IgD-negative memory B cell (primary cell): ENCODE results near the gene COL7A1. TPM values are rescaled to one million over a fixed set of nuclear protein-coding genes. Genes with fewer than 3 reads are reported as not detected.

Source experiments
- H3K27ac Mint-ChIP-seq, 3 donors: one replicate each; pipeline ENCODE4 v1.8.0; 2020 to 2022; ENCODE audit warnings: mild to moderate bottlenecking in 3 of 3, mixed read lengths in 3 of 3, moderate library complexity in 1 of 3
- H3K27me3 Mint-ChIP-seq: one replicate; pipeline ENCODE4 v1.8.0; 2021; ENCODE audit warnings: mixed read lengths
- H3K36me3 Mint-ChIP-seq: one replicate; pipeline ENCODE4 v1.8.0; 2020; ENCODE audit warnings: mild to moderate bottlenecking, mixed read lengths
- H3K4me1 Mint-ChIP-seq, 3 donors: one replicate each; pipeline ENCODE4 v1.8.0; 2020 to 2022; ENCODE audit warnings: mixed read lengths in 3 of 3, mild to moderate bottlenecking in 1 of 3
- H3K4me3 Mint-ChIP-seq, 4 donors: one replicate each; pipeline ENCODE4 v1.8.0; 2020 to 2022; ENCODE audit warnings: mild to moderate bottlenecking in 4 of 4, mixed read lengths in 4 of 4, moderate library complexity in 3 of 4
- H3K9me3 Mint-ChIP-seq, 3 donors: one replicate each; pipeline ENCODE4 v1.8.0; 2020 to 2021; ENCODE audit warnings: mixed read lengths in 3 of 3, mild to moderate bottlenecking in 1 of 3
- polyA plus RNA-seq: library from polyadenylated mRNA; unstranded; fragments of 300-500 nt; fragmentation: Illumina TruSeq; gene quantifications from one replicate; pipeline ENCODE4 v1.2.3, GENCODE V29; 2021

Gene COL7A1
- polyA plus RNA-seq = not detected

DNA sequence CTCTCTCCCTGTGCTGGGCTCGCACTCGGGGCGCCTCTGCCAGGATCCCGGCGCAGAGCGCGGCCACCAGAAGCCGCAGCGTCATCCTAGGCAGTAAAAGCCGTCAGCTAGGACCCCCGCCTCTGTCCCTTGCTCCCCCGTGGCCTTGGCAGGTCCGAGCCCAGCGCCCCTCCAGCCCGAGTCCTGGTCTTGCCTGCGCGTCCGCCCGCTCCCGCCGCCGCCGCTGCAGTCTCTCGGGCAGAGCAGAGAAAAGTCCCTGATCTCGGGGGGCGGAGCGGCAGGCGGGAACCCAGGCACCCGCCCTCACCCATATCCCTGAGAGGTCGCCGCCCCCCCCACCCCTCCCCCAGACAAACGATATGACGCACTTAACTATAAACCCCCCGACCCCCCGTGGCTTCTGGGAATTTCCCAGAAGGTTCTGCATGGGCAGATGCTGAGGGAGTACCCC, at the start of gene COL7A1:
TSS of gene COL7A1 (minus strand) at position 255 of the 451 bp plus-strand sequence. CDS start at position 85, 170 bp downstream.
- Mint-ChIP-seq H3K4me3 (peak within 1 kb of the TSS in 3 of 4 donors; percentile 41 to 87 (median 84)), H3K27ac (peak within 1 kb of the TSS in 1 of 3 donors; percentile 77), H3K9me3 (no peaks in the 10 kb centered on the region), H3K36me3 (peaks cover 4% of the 10 kb centered on the region), H3K4me1 (peaks cover 0 to 3% (median 0%) of the 10 kb centered on the region in 3 donors), H3K27me3 (peaks cover 26% of the 10 kb centered on the region)

DNA sequence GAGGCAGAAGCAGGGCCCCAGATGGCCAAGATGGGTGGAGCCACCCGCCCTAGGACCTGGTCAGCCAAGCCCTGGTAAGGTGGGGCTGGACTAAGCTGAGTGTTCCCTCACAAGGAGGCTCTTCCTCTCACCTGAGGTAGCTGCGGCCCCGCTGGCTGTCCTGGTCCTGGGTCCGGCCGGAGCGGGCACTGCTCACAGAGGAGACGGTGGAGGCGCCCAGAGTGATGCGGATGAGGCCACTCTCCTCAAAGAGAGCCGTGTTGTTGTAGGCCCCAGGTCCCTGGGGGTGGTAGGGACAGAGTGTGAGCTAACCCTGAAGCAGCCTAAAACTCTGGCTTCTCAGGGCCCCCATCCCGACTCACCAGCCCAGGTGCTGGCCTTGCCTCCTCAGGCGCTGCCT, 47.5 kb upstream of the COL7A1 start:
- Mint-ChIP-seq H3K4me3 (no peak overlapping the region), H3K27me3 (peaks cover 2% of the 10 kb centered on the region), H3K4me1 (no peaks in the 10 kb centered on the region), H3K9me3 (no peaks in the 10 kb centered on the region), H3K27ac (no peak overlapping the region), H3K36me3 (no peaks in the 10 kb centered on the region)

DNA sequence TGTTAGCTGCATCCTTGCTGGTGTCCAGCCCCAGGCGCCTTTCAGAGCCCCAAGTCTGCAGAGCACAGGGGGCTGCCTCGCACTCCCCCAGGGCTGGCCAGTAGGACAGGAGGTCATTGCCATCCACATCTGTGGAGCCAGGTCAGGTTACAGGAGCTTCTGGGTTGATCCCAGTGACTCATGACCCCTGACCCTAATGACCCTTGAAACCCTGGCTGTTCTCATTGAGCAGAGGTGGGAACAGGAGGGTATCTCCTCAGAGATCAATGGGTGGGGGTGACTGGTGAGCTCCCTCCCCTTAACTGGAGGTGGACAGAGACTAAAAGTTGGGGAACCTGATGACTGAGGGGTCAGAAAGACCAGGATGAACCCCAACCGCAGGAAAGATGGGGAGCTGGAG, 46.3 kb upstream of the COL7A1 start:
- Mint-ChIP-seq H3K27ac (no peak overlapping the region), H3K4me1 (no peaks in the 10 kb centered on the region), H3K9me3 (no peaks in the 10 kb centered on the region), H3K36me3 (no peaks in the 10 kb centered on the region), H3K4me3 (no peak overlapping the region), H3K27me3 (peaks cover 2% of the 10 kb centered on the region)

DNA sequence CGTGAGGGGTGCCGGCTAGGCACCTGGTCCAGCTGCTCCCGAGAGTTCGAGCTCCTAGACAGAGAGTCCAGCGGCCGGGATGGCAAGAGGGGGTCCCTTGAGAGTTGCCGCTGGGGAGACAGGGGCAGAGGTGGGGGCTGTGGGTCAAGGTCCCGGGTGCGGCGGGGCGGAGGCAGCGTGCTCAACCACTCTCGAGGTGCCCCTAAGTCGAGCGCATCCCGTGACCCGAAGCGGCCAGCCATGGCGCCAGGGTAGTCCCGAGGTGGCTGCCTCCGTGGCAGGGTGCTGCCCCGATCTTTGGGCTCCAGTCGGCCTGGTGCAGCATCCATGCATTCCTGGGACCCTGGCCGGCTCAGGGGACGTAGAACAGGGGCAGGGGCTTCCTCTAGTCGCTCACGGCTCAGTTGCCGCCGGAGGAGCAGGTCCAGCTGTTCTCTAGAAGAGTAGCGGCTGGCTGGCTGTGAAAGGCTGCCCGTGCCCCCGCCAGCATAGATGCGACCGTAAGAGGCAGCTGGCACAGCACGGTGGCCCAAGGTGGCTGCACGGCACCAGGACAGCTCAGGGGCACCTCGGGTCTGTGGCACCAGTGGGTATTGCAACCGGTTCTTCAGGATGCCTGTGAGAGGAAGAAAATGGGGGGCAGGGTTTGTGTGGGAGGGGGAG, 44.9 kb upstream of the COL7A1 start:
- Mint-ChIP-seq H3K27me3 (peaks cover 2% of the 10 kb centered on the region), H3K4me3 (no peak overlapping the region), H3K36me3 (no peaks in the 10 kb centered on the region), H3K9me3 (no peaks in the 10 kb centered on the region), H3K4me1 (peaks cover 0 to 5% (median 0%) of the 10 kb centered on the region in 3 donors), H3K27ac (no peak overlapping the region)

DNA sequence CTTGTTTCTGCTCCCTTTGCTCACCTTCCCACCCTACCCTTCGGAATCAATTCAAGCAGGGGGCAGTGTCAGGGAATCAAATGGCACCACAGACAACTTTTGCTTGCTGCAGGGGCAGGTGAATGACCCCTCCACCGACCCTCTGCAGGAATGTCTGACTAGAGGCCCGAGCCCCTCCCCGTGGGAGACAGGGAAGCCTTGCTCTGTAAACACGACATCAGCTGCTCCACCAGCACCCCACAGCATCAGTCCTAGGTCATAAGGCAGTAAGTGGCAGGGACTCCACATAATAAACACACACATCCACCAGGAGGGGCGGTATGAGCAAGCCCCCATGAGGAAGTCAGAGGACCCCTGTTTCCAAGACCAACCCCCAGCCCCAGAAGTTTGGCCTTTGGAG, 42.2 kb upstream of the COL7A1 start:
- no peaks in the 10 kb centered on the region for H3K36me3 Mint-ChIP-seq
- H3K4me1 Mint-ChIP-seq = peaks cover 2 to 6% (median 6%) of the 10 kb centered on the region in 3 donors

DNA sequence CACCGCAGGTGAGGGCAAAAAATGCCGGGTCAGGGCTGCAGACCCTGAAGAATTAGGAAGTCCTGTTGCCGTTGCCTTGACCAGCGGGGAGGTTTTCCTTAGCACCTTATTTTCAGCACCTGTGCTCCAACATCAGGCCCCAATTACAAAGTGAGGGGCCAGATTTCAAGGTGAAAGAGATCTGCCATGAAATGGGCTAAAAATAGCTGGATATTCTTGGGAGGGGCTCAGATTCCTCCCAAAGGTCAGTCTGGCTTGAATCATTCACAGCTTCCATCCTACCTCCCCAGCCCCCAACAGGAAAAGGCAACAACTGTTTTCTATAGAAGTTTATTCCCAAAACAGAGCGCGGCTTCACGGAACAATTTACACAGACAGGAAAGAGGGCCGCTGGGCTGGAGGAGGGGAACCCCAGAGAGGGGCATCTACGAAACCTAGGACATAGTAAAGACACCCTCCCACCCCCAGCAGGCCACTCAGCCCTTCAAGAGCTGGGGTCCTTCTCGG, 41.1 kb upstream of the COL7A1 start:
- Mint-ChIP-seq H3K4me1 (peaks cover 2 to 6% (median 6%) of the 10 kb centered on the region in 3 donors), H3K27me3 (no peaks in the 10 kb centered on the region), H3K4me3 (peak overlapping the region; percentile 89 to 97 (median 94)), H3K36me3 (no peaks in the 10 kb centered on the region), H3K9me3 (no peaks in the 10 kb centered on the region), H3K27ac (no peak overlapping the region)

More for the DNA sequence above, 42.2 kb upstream of the COL7A1 start:
- Mint-ChIP-seq H3K4me3 (peak overlapping the region in 3 of 4 donors; percentile 30 to 71 (median 68)), H3K27me3 (peaks cover 2% of the 10 kb centered on the region), H3K9me3 (no peaks in the 10 kb centered on the region), H3K27ac (peak overlapping the region in 1 of 3 donors; percentile 35)

DNA sequence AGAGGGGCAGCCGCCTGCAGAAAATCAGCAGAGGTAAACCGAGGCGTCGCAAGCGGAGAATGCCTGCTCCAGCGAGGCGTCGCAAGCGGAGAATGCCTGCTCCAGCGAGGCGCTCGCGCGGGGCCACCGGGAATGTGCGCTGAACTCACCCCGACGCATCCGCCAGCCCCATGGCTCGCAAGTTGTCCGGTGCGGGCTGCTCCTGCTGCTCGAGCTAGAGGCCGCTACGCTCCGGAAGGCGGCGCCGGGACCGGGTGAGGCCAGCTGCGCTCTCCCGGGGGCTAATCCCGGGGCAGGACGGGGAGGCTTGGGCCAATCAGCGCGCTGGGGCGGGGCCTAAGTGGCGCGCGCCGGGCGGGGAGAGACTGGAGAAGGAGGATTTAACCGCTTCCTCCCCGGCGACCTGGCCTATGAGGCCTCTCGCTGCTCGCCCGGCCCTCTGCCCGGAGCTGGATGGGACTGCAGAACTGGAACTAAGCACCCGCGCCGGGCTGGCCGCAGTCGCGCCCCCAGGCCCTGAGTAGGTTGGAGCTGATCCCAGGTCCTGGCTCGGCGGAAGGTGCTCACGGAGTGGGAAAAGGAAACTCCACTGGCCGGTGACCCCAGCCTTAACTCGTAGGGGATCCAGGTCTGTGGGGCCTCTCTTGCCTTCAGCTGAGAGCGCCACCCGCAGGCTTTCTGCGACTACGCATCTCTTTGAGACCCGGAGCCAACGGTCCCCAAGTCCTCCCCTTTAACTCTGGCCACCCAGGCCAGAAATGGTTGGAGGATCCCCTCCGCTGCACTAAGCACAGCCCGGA, 40.3 kb upstream of the COL7A1 start, which contains the start of gene SLC26A6:
TSS of gene SLC26A6 (minus strand) at position 240 of the 800 bp plus-strand sequence. CDS start at position 172, 68 bp downstream.
- H3K9me3 Mint-ChIP-seq = no peaks in the 10 kb centered on the region
- no peaks in the 10 kb centered on the region for H3K36me3 Mint-ChIP-seq
- H3K4me1 Mint-ChIP-seq = peaks cover 2 to 6% (median 6%) of the 10 kb centered on the region in 3 donors
- H3K27ac Mint-ChIP-seq = peak within 1 kb of the TSS in 1 of 3 donors; percentile 71
- peak within 1 kb of the TSS; percentile 89 to 97 (median 94) for H3K4me3 Mint-ChIP-seq
- H3K27me3 Mint-ChIP-seq = no peaks in the 10 kb centered on the region

DNA sequence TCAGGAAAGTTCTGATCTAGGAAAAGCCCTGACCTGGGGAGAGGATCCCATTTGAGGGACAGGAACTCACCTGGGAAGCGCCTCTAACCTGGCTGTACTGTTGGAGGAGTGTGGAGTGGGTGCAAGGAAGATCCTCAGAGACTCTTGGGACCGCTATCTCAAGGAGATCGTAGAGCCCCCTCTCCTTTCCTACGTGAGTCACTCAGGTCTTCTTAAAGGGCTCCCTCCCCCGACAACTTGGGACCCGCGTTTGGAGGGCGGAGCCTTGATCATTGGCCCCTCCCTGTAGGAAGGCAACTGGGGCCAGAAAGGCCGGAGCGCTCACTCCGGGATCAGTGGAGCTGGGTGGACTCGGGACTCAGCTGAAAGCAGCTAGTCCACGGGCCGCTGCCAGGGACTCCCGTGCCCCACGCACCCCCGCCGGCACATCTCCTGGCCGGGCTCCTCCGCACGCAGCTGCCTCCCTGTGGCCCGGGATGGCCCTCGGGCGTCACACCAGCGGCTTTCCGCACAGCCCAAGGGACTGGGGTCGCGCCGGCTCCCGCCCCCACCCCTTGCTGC, 39.6 kb upstream of the COL7A1 start:
- H3K4me1 Mint-ChIP-seq = peaks cover 3 to 6% (median 6%) of the 10 kb centered on the region in 3 donors
- peak overlapping the region; percentile 89 to 97 (median 94) for H3K4me3 Mint-ChIP-seq
- H3K27me3 Mint-ChIP-seq = no peaks in the 10 kb centered on the region
- no peaks in the 10 kb centered on the region for H3K9me3 Mint-ChIP-seq
- peaks cover 2% of the 10 kb centered on the region for H3K36me3 Mint-ChIP-seq
- no peak overlapping the region for H3K27ac Mint-ChIP-seq

DNA sequence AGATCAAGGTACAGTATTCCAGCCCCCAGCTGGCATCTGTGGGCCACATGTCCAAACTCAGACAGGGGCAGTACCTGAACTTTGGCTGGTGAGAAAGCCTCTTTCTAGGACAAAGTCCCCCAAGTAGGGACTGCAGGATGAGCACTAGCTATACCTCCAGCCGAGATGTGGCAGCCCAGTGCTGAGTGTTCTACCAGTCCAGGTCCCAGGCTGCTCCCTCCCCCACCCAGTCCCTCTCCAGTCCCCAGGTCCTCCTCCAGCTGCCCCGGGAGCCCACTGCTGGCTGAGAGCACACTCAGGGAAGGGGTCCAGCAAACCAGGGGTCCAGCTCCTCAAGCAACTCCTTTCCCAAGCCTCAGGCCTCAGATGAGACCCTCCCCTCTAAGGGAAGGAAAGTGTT, 38.6 kb upstream of the COL7A1 start:
- no peaks in the 10 kb centered on the region for H3K9me3 Mint-ChIP-seq
- H3K36me3 Mint-ChIP-seq = peaks cover 2% of the 10 kb centered on the region
- no peaks in the 10 kb centered on the region for H3K27me3 Mint-ChIP-seq
- H3K27ac Mint-ChIP-seq = no peak overlapping the region
- peaks cover 3 to 6% (median 6%) of the 10 kb centered on the region in 3 donors for H3K4me1 Mint-ChIP-seq
- peak overlapping the region in 2 of 4 donors; percentile 9 to 94 for H3K4me3 Mint-ChIP-seq

DNA sequence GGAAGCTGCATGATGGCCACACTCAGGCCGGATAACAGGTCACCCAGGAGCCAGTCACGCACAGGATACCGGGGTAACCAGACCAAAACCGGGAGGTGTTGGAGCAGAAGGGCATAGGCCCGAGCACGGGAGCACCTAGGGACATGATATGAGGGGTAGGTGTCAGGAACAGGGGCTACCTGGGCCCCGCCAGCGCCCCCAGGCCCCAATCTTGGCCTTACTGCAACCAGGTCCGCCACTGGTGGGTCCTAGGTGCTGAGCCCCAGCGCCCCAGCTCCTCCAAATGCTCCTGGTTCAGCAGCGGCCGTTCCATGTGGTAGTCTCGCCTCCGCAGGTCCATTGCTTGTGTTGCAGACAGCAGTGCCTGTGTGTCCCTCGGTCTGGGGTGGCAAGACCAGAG, 38.1 kb upstream of the COL7A1 start:
- peaks cover 2% of the 10 kb centered on the region for H3K36me3 Mint-ChIP-seq
- H3K9me3 Mint-ChIP-seq = no peaks in the 10 kb centered on the region
- H3K4me1 Mint-ChIP-seq = peaks cover 3 to 6% (median 6%) of the 10 kb centered on the region in 3 donors
- no peaks in the 10 kb centered on the region for H3K27me3 Mint-ChIP-seq
- no peak overlapping the region for H3K27ac Mint-ChIP-seq
- H3K4me3 Mint-ChIP-seq = peak overlapping the region in 3 of 4 donors; percentile 9 to 94 (median 48)

DNA sequence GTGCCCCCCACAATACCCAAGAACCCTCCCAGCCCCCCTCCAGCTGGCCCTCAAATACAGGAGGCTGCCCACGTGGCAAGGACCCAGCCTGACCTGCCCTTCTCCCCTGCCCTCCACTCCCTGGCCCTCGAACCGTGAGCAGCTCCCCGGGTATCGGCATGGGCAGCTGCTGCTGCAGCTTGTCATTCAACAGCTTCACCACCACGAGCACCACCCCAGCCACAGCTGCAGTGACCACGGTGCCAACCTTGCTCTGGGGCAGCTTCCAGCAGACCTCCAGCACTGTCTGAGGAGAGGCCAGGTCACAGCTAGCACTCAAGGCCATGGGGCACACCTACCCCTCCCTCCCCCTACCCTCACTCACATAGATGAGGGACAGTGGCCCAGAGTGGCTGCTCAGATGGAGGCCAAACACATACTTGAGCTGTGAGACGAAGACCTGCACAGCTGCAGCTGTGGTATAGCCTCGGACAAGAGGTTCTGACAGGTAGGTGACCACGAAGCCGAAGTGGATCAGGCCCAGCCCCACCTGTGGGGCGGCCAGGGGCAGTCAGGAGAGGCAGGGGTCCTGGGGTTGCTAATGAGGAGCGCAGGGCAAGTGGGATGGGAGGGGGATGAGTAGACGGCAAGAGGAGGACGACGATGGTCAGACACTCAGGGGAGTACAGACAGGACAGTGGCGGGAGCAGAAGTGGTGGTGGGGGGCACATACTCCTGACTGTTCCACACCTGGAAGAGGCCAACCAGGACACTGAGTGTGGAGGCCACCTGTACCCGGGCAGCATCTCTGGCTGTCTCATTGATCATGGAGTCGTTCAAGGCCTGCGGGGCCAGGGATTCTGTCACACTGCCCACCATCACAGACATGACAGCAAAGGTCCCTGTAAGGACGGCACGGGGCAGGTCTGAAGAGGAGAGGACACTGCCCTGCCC, 36.7 kb upstream of the COL7A1 start:
- Mint-ChIP-seq H3K9me3 (no peaks in the 10 kb centered on the region), H3K27me3 (no peaks in the 10 kb centered on the region), H3K27ac (peak overlapping the region in 1 of 3 donors; percentile 78), H3K4me3 (no peak overlapping the region), H3K4me1 (peaks cover 3 to 6% (median 6%) of the 10 kb centered on the region in 3 donors), H3K36me3 (peaks cover 7% of the 10 kb centered on the region)

DNA sequence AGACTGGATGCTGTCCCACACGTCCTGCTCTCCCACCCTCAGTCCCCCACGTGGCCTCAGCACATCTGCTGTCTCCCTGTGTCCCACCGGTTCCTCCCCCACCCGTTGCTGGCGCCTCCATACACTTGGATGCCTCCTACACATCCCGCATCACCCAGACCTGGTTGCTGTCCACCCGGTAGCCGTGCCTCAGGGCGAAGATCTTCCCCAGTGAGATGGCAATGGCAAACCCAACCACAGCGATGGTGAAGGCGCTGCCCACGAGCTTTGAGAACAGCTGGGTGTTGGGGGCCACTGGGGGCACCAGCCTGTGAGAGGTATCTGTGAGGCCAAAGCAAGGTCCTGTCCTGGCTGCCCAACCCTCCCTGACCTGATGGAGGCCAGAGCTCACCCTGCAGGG, 35.7 kb upstream of the COL7A1 start:
- H3K27me3 Mint-ChIP-seq = no peaks in the 10 kb centered on the region
- H3K27ac Mint-ChIP-seq = no peak overlapping the region
- H3K4me1 Mint-ChIP-seq = peaks cover 2 to 6% (median 3%) of the 10 kb centered on the region in 3 donors
- peaks cover 7% of the 10 kb centered on the region for H3K36me3 Mint-ChIP-seq
- no peaks in the 10 kb centered on the region for H3K9me3 Mint-ChIP-seq
- H3K4me3 Mint-ChIP-seq = no peak overlapping the region

DNA sequence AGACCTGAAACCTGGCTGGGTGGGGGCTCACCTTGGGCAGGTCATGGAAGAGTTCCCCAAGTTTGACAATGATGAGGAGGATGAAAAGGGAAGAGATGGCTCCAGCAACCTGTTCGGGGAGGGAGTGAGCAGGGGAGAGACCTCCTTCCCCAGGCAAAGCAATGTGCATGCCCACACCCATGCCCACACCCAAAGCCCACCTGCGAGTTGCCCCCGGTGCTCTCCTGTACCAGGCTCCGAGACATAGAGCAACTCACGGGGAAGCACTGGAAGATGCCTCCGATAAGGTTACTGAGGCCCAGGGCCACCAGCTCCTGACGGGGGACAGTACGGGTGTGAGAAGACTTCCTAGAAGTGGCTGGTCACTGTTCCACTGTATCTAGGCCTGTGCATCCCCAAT, 35.3 kb upstream of the COL7A1 start:
- Mint-ChIP-seq H3K27me3 (no peaks in the 10 kb centered on the region), H3K36me3 (peaks cover 7% of the 10 kb centered on the region), H3K27ac (no peak overlapping the region), H3K4me1 (peaks cover 1 to 6% (median 3%) of the 10 kb centered on the region in 3 donors), H3K9me3 (no peaks in the 10 kb centered on the region), H3K4me3 (peak overlapping the region in 1 of 4 donors; percentile 32)

DNA sequence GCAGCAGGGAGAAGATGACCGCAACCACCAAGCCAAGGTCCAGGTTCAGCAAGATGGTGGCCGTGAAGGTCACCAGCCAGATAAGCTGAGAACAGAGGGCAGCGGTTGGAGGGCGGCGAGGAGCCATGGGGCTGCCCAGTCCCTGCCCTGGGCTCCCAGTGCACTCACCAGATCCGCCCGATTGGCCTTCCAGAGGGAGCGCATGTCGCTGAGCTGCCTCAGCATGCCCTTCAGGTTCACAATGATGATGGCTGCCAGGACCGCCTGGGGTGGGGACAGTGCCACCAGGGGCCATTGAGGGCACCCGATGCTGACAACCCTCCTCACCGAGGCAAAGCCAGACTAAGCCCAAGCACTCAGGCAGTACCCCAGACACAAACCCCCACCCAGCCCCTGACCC, 34.8 kb upstream of the COL7A1 start:
- Mint-ChIP-seq H3K4me3 (peak overlapping the region in 1 of 4 donors; percentile 32), H3K36me3 (peaks cover 7% of the 10 kb centered on the region), H3K27me3 (no peaks in the 10 kb centered on the region), H3K27ac (no peak overlapping the region), H3K4me1 (peaks cover 1 to 6% (median 3%) of the 10 kb centered on the region in 3 donors), H3K9me3 (no peaks in the 10 kb centered on the region)
